Measurements from ENCODE around the gene PDCD4.
"Not testable (repeated sequence)": the region's sequence is repeated elsewhere in the genome, so short reads cannot be mapped to it uniquely, and the experiment has no call there.

The PDCD4 gene

DNA sequence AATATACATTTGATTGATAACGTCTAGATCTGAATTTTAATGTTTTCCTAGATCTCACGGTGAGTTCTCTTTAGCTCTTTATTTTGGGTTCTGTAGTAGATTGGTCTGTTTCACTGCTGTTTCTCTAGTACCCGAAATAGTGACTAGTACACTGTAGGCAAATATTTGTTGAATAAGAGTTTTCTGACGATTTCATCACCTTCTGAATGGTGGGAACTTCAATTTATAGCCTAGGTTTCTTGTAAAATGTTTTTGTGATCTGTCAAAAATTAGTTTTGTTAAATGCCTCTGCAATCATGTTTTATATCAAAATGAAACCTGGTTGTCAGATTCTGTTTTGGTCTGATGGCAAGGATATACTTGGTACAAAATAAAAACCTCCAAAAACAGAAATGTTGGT lies 10.2 kb downstream of the PDCD4 start:
- no peak for DNase-seq (ENCODE audit: low spot score)

DNA sequence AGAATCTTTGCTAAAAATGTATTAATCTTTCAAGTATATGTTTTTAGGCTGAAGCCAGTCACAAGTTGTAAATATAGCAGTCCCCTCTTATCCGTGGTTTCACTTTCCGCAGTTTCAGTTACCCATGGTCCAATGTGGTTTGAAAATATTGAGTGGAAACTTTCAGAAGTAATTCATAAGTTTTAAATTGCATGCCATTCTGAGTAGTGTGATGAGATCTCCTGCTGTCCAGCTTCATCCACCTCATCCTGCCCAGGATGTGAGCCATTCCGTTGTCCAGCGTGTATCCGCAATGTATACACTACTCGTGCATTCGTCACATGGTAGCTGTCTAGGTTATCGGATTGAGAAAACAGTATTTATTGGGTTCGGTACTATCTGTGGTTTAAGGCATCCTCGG lies 12.2 kb downstream of the PDCD4 start:
- no peak for DNase-seq (ENCODE audit: low spot score)

DNA sequence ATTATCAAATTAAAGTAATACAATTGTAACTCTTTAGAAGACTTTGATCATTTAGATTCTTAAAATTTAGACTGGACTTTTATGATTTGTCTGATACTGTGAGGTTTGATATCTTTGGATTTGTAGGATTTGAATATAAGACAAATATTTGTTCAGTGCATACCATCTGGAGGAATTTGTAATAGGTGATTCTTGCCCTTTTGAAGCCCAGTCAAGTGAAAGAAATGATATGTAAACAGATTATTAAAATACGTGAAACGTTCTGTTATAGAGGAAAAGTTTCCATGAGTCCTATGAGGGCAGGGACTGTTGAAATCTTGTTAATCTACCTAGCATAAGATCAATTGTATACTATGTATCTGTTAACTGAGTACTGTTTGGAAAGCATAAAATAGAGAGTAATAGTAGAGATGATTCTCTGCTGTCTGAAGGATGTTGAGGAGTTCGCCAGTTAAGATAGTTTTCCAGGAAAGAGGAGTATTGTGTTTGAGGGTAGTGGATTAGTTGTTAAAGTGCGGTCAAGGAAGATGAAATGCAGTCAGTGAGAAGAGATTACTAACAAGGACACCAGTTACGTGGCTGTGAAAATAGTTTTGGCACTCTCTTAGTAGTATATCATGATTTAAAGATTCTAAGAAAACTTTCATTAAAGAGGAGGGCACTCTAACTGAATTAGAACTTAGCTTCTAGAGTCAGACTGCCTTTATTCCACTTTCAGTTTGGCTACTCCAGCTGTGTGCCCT lies 14.4 kb downstream of the PDCD4 start:
- DNase-seq (ENCODE audit: low spot score), result no peak

DNA sequence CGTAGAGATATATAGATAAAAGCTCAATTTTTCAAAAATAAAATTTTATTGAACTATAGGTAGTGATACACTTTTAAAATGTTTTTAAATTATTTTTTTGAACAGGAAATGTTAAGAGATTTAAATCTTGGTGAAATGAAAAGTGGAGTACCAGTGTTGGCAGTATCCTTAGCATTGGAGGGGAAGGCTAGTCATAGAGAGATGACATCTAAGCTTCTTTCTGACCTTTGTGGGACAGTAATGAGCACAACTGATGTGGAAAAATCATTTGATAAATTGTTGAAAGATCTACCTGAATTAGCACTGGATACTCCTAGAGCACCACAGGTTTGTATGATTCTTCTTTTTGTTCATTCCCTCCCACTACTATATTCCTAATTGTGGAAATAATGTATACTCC lies 15.8 kb downstream of the PDCD4 start:
- no peak for DNase-seq (ENCODE audit: low spot score)

DNA sequence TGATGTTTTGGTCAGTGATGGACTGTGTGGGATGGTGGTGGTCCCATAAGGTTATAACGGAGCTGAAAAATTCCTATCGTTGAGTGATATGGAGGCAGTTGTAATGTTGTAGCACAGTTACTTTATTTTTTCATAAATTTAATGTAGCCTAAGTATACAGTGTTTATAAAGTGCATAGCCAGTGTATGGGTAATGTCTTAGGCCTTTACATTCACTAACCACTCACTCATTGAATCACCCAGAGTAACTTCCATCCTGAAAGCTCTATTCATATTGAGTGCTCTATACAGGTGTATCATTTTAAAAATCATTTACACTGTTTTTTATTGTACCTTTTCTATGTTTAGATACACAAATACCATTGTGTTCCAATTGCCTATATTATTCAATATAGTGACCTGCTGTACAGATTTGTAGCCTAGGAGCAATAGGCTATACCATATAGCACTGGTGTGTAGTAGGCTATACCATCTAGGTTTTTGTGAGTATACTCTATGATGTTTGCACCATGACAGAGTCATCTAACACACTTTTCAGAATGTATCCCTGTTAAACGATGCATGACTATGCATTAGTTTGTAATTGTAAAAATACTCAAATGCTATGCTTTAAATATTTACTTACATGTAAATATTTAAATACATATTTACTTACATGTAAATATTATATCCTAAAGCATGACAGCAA lies 21.0 kb downstream of the PDCD4 start:
- DNase-seq (ENCODE audit: low spot score), result no peak

DNA sequence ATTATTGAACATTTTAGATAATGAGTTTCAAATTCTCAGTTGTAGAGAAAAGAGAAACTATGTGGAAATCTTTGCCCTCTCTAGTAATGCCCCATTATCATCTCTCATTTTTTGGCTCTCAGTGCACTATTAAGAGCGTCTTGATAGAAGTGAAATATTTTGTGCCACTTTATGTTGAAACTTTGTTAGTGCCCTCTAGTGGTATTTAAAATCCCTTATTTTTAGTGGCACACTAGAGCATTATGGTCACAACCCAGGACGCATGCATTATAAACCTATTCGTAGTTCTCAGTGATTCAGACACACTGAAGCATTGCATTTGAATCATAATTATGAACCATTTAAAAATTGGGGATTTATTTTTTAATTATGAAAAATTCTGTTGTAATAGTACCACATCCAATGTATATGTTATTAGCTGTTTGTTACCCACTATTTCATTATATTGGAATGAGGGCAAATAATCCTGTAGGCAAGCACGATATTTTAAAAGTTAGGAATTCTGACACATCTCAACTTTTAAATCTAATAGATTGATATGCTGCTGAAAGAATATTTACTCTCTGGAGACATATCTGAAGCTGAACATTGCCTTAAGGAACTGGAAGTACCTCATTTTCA lies 21.9 kb downstream of the PDCD4 start:
- peak; percentile 66 for DNase-seq (ENCODE audit: low spot score)

DNA sequence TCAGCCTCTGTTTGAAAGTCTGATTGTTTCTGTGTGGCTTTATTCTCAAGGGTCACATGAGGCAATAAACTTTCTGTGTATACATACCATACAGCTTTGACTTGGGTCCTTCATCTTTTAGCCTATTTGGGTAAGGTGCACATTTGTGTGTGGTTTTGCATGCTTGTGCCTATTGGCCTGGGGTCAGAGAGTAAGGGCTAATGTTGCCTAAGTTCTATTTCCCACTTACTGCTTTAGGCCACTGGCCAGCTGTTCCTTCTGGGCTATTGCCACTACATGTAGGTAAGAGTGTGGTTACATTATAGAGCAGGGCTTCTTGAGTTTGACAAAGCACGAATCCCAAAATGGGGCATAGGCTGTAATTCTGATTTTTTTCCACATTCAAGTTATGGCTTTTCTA lies 25.5 kb downstream of the PDCD4 start:
- no peak for DNase-seq (ENCODE audit: low spot score)

DNA sequence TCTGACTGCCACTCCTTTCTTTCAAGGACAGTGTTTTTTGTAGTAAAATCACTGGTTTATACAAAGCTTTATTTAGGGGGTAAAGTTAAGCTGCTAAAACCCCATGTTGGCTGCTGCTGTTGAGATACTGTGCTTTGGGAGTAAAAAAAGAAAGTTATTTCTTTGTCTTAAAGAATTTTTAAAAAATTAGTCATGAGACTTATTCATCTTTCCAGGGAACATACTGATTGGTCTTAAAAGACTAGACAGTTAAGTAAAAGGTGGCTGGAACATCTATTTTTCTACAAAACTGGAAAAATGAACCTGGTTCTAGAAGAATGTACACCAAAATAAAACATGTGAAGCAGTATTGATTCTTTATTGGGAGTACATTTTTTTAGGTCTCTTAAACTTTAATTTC lies 26.7 kb downstream of the PDCD4 start:
- no peak for DNase-seq (ENCODE audit: low spot score)

DNA sequence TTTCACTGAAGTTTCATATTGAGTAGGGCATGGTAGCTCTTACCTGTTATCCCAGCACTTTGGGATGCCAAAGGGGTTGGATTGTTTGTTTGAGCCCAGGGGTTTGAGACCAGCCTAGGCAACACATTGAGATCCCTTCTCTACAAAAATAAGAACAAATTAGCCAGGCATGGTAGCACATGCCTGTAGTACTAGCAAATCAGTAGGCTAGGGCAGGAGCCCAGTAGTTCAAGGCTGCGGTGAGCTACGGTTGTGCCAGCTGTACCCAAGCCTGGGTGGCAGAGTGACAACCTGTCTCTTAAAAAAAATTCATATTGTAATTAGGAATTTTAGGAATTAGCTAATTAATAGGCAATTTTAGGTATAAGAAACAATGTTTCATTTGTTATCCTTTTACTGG lies 29.3 kb downstream of the PDCD4 start:
- DNase-seq (ENCODE audit: low spot score), result no peak

DNA sequence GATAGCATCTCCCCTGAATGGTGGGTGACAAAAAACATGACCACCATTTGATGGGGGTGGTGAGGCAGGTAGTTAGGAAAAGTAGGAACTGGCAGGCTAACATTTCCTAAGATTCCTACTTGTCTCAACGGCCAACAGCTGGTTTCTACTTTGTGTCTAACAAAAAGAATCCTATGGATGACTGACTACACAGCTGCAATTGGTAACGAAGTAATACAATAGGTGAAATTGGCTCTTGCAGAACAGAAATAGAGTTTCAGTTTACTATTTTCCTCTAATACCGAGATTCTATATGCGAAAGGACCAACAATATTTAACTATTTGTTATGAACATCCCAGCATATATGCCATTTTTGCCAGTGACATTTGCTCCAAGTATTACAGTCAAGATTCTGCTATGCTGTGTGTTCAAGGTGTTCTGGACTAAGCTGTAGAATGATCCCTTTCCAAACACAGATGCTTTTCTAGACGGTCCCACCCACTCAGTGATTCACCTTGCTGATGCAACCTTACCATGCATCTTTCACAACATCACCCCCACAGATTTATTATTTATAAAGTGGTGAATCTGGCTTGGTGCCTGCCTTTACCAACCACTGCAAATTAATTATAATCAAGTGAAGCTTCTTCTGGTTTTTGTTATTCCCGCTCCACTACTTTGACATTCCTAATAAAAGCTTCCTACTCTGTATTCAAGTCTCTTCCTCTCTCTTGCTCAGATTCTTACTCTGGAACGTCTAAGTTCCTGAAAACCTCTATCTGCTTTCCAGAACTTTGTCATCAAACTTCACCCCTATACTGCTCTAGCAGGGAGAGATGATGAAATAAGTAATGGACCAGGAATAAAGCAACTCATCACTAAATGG lies 30.5 kb downstream of the PDCD4 start:
- DNase-seq (ENCODE audit: low spot score), result no peak

DNA sequence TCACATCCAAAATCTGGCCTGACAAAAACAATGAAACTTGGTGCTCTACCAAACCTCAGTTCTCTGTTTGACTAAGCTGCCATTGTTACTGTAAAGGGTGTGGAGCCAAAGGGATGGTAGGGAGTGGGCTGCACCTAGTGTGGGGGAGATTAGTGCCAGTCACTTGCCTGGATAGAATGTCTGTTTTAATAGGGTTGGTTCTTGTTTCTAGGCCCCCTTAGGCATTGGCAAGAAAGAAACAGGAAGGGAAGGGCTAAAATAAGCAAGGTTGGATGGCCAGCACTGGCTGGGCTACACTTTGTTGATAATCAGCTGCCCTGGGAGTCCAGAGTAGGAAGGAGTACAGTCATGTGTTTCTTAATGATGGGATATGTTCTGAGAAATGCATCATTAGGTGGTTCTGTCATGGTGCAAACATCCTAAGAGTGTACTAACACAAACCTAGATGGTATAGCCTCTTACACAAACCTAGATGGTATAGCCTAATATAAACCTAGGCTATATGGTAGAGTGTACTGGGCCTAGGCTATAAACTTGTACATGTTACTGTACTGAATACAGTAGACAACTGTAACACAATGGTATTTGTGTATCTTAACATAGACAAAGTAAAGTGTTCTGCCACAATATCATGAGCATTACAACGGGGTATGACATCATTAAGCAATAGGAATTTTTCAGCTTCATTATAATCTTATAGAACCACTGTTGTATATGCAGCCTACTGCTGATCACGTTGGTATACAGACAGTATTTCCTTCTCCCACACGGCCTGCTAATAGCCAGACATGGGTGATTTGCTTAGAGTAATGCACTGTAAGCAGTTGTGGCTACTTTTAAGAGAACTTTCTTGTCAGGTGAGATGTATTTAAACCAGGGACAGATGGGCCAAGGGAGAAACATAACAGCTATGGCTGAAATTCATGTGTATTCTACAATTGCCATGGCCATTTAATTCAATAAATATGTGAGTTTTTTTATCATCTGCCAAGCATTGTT lies 31.9 kb downstream of the PDCD4 start:
- DNase-seq (ENCODE audit: low spot score), result no peak

DNA sequence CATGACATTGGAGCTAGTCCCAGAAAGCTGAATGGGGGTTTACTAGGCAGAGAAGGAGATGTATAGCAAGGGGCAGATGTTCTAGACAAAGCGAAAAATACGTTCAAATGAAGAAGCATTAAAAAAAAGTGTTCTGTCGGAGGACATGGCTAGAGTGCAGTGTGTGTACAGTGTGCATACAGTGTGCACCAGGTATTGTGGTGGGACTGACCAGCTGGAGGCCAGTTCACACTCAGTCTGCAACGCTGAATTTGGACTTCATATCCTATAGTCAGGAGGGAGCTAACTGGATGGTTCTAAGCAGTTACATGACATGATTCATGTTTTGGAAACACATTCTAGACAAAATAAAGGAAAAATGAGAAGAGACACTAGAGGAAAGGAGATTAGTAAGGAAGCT lies 38.4 kb downstream of the PDCD4 start:
- DNase-seq (ENCODE audit: low spot score), result no peak

DNA sequence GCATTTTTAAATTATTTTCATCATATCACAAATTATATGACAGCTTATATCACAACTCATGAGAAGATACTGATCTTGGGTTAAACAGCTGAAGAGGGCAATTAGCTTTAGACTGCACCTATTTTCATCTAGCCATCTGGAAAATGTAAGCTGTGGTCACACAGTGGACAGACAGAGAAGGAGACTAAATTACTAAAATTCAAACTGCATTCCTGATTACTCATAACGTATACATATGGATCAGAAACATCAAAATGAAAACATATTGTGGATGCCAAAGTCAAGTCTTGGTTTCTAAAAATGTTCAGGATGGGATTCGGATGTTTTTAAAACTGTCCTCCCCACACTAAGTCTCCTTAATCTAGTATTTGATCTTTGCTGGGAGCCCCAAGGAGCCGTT lies 40.6 kb downstream of the PDCD4 start:
- DNase-seq (ENCODE audit: low spot score), result no peak

DNA sequence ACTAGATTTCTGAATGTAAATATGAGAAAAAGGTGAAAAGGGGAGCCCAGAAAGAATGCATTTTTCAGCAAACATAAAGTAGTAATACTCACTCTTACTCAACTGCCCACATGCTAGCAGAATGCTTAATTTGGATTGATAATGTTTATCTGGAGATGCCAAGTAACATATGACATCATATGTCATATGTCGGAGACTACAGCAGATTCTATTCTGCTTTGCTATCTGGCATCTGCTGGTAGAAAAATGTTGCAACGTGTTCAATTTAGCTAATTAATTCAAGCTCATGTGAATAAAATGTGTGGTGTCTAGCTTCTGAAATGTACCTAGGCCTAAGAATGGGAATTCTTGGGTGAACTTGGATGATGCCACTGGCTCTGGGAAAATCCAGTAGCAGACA lies 42.7 kb downstream of the PDCD4 start:
- DNase-seq (ENCODE audit: low spot score), result no peak

DNA sequence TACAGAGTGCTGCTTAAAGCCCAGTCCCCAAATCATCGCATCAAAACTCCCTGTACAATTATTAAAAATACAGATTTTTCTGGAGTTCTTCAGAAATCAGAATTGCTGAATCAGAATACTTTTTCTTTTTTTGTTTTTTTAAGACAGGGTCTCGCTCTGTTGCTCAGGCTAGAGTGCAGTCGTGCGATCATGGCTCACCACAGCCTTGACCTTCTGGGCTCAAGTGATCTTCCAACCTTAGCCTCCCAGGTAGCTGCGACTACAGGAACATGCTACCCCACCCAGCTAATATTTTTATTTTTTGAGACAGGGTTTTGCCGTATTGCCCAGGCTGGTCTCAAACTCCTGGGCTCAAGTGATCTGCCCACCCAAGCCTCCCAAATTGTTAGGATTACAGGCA lies 43.3 kb downstream of the PDCD4 start:
- no peak for DNase-seq (ENCODE audit: low spot score)

DNA sequence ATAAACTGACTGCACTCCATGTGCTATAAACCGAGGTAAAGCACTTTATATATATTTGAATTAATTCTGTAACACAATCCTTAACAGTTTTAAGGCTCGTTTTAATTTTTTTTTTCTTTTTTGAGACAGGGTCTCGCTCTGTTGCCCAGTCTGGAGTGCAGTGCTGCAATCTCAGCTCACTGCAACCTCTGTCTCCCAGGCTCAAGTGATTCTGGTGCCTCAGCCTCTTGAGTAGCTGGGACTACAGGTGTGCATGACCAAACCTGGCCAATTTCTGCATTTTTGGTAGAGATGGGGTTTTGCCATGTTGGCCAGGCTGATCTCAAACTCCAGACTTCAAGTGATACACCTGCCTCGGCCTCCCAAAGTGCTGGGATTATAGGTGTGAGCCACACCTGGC lies 43.9 kb downstream of the PDCD4 start:
- DNase-seq (ENCODE audit: low spot score), result not testable (repeated sequence)

DNA sequence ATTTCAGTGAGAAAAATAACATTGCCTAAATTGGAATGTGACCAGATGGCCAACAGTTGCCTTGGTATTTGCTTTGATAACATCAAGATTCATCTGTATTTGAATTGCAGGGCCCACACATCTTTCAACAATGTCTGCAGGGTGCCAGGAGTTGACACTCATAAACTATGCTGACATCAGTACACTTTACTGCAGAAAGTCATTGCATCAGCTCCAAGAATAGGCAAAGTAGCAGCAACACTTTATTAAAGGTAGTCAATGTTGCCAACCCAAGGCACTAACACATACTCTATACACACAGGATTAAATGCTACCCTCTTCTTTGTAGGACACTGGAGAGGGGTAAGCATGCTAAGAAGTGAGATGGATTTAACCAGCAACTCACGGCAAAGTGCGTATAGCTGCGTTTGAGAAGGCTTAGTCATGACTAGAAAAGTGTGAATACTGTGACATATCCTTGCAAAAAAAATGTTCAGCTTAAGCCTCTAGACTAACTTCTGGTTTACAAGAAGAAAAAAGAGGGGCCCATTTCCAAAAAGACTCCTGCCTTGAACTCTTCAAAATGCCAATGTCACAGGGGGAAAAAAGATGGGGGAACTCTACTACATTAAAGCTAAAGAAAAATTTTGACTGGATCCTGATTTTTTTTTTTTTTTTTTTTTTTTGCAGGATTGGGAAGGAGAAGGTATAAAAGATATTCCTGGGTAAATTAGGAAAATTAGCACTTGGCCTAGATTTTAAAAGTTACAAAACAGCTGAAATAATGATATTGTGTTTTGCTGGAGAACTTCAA lies 45.0 kb downstream of the PDCD4 start:
- no peak for DNase-seq (ENCODE audit: low spot score)

DNA sequence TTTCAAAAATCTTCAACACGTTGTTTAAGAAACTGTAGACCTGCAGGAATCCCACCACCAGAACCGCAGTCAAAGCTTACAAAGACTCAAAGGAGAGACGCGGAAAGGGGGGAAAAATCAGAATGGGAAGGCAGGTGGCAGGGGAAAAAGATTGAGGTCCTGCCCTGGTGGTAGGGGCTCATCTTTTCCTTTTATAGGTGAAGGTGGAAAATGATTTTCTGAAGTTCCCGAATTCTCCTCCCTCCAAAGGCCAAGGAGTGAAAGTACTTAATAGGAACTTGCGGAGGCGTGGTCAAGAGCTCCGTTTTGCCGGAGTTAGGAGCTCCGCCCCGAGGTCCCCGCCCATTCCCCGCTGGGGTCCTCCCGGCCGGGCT lies 46.5 kb downstream of the PDCD4 start:
- no peak for DNase-seq (ENCODE audit: low spot score)

DNA sequence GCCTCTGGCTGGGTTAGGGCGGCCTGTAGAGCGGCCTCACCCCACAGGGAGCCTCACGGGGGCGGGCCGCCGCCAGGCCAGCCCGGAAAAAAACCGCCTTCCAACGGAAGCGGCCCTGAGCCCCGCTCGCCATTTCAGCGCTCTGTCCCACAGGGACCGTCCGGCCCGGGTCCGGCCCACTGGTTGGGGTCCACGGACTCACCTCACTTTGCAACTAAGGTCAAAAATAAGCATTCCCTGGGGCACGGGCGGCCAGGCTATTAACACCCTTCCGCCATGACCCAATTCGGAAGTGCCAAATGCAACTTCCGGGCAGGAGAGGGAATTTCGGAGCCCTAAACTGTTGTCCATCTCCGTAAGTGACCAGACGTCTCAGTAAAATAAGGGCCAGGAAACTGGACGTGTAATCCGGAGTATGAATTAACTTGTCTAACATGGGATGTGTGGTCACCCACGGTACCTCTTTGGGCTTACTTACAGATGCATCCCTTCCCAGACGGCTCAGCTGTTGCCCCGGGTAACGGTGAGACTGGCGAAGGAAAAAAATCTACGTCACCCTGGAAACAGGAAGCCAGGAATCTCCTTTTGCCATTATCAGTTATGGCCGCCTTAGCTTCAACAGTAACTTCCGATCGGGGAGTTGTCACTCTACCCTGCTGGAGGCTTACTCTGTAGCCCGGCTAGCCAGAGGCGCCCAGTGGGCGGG lies 47.1 kb downstream of the PDCD4 start, which contains the start of gene BBIP1:
BBIP1 (minus strand) TSS at position 538 of the 706 bp plus-strand sequence. CDS start 1,023 bp downstream, outside the sequence.
- DNase-seq (ENCODE audit: low spot score), result peak; percentile 100
